Endothelial cell of umbilical vein (primary cell): ENCODE data around the gene SORCS1. TPM values are rescaled to one million over a fixed set of nuclear protein-coding genes. Genes with fewer than 3 reads are reported as not detected.

ENCODE experiments used
- BruUV-seq: library from RNA; stranded (reverse); fragments of 400-500 nt; replicated peaks from 2 replicates; lab custom pipeline; 2021; lab: Mats Ljungman, UMichigan
- CTCF ChIA-PET: fragments of 300-600, 350-600 bp; sonication (Branson Sonifier 250); formaldehyde crosslinking; loops from one replicate; lab custom pipeline; 2021; ENCODE audit warnings: antibody characterized with exemption, inconsistent platforms; lab: Charles Lee
- POLR2A ChIA-PET: fragments of 300-600, 350-600 bp; sonication (Branson Sonifier 250); formaldehyde crosslinking; loops from one replicate; lab custom pipeline; 2021; ENCODE audit warnings: antibody characterized with exemption, inconsistent platforms; lab: Charles Lee
- DNase-seq: peaks from one replicate; pipeline ENCODE4 v3.0.0-alpha.2; 2011; ENCODE audit warnings: low read depth, low spot score
- FAIRE-seq: peaks from 2 replicates; lab custom pipeline; 2011; peaks lifted over from hg19 to GRCh38; lab: Jason Lieb, UNC
- H2AFZ ChIP-seq: 2 replicates; pipeline ENCODE4 v1.6.0; 2012; ENCODE audit warnings: low read depth, low read length, control low read depth, inconsistent platforms
- H3K27ac ChIP-seq: 2 replicates; pipeline ENCODE4 v1.5.1; 2011; ENCODE audit warnings: low read depth, mild to moderate bottlenecking, control low read depth, low read length, moderate library complexity; ENCODE audit not compliant: insufficient read depth
- H3K27me3 ChIP-seq, 2 experiments: 2 replicates each; pipeline versions ENCODE4 v1.6.0 to v1.6.1; 2011; ENCODE audit warnings: low read length in 2 of 2, mixed read lengths in 1 of 2; ENCODE audit not compliant: control insufficient read depth in 2 of 2, insufficient read depth in 2 of 2
- H3K36me3 ChIP-seq, 2 experiments: 2 replicates in 1 of 2; 3 replicates in 1 of 2; pipeline ENCODE4 v1.5.1; 2011; ENCODE audit warnings: low read length in 2 of 2, mild to moderate bottlenecking in 1 of 2, moderate library complexity in 1 of 2; ENCODE audit not compliant: control insufficient read depth in 2 of 2, insufficient read depth in 2 of 2; ENCODE audit errors: extremely low read depth in 1 of 2
- H3K4me1 ChIP-seq: 3 replicates; pipeline ENCODE4 v1.5.1; 2011; ENCODE audit warnings: mild to moderate bottlenecking, low read length; ENCODE audit not compliant: control insufficient read depth, insufficient read depth; ENCODE audit errors: extremely low read depth
- H3K4me2 ChIP-seq: 2 replicates; pipeline ENCODE4 v1.6.1; 2011; ENCODE audit warnings: low read length, control low read depth, mixed read lengths; ENCODE audit not compliant: insufficient read depth
- H3K4me3 ChIP-seq, 3 experiments: fragments of 200-600 bp in 1 of 3; sonication (generic), shearing (Covaris generic) in 1 of 3; replicated peaks in 1 of 3; 2 replicates each; pipeline ENCODE4 v1.5.1; 2011 to 2016; ENCODE audit warnings: control low read depth in 3 of 3, low read length in 3 of 3, mild to moderate bottlenecking in 2 of 3, inconsistent platforms in 1 of 3, low read depth in 1 of 3, moderate library complexity in 1 of 3; ENCODE audit not compliant: insufficient read depth in 1 of 3
- H3K79me2 ChIP-seq: 2 replicates; pipeline ENCODE4 v1.6.0; 2012; ENCODE audit warnings: low read length, inconsistent platforms; ENCODE audit not compliant: control insufficient read depth, insufficient read depth
- H3K9ac ChIP-seq: replicated peaks from 2 replicates; pipeline ENCODE3; 2011; ENCODE audit warnings: low read length, control low read depth; ENCODE audit not compliant: insufficient read depth; ENCODE audit errors: extremely low read depth
- H3K9me1 ChIP-seq: replicated peaks from 3 replicates; pipeline ENCODE4 v1.6.0; 2011; ENCODE audit warnings: mild to moderate bottlenecking, low read length; ENCODE audit not compliant: control insufficient read depth, insufficient read depth; ENCODE audit errors: extremely low read depth
- H3K9me3 ChIP-seq: replicated peaks from 2 replicates; pipeline ENCODE4 v1.5.1; 2012; ENCODE audit warnings: low read length, inconsistent platforms; ENCODE audit not compliant: control insufficient read depth, insufficient read depth
- H4K20me1 ChIP-seq: replicated peaks from 2 replicates; pipeline ENCODE3; 2011; ENCODE audit warnings: mild to moderate bottlenecking, low read length; ENCODE audit not compliant: control insufficient read depth, insufficient read depth; ENCODE audit errors: extremely low read depth
- CTCF ChIP-seq, 2 donors: IDR thresholded peaks; 1 replicate in 1 of 2; 2 replicates in 1 of 2; pipeline ENCODE4 v1.5.1; 2011; ENCODE audit warnings: low read length in 2 of 2, mild to moderate bottlenecking in 2 of 2, moderate library complexity in 2 of 2, control low read depth in 1 of 2, inconsistent platforms in 1 of 2, low read depth in 1 of 2; ENCODE audit not compliant: insufficient read depth in 1 of 2; ENCODE audit errors: extremely low read depth in 1 of 2
- EZH2 ChIP-seq: IDR thresholded peaks from 2 replicates; pipeline ENCODE4 v1.6.1; 2012; ENCODE audit warnings: borderline replicate concordance, low read depth, mild to moderate bottlenecking, moderate library complexity, low read length, inconsistent platforms; ENCODE audit not compliant: severe bottlenecking
- FOS ChIP-seq: IDR thresholded peaks from 2 replicates; pipeline ENCODE4 v1.6.1; 2011; ENCODE audit warnings: mild to moderate bottlenecking, low read length, moderate library complexity, borderline replicate concordance; ENCODE audit not compliant: insufficient read depth
- GATA2 ChIP-seq: IDR thresholded peaks from 2 replicates; pipeline ENCODE4 v1.7.0; 2011; ENCODE audit warnings: low read depth, mild to moderate bottlenecking, moderate library complexity, mixed read lengths, low read length; ENCODE audit not compliant: insufficient read length, insufficient read depth
- JUN ChIP-seq: IDR thresholded peaks from 2 replicates; pipeline ENCODE4 v1.6.1; 2011; ENCODE audit warnings: borderline replicate concordance, low read depth; ENCODE audit not compliant: insufficient read length, insufficient read depth
- MYC ChIP-seq: IDR thresholded peaks from one replicate; pipeline ENCODE4 v1.6.1; 2011; ENCODE audit warnings: mild to moderate bottlenecking, low read depth, low read length
- POLR2A ChIP-seq: IDR thresholded peaks from 2 replicates; pipeline ENCODE4 v1.6.1; 2012; ENCODE audit warnings: low read depth, mild to moderate bottlenecking, control low read depth, low read length
- POLR2AphosphoS5 ChIP-seq: IDR thresholded peaks from 2 replicates; pipeline ENCODE4 v1.6.1; 2012; ENCODE audit warnings: low read depth, mild to moderate bottlenecking, control low read depth, low read length, moderate library complexity; ENCODE audit not compliant: insufficient read depth
- dilution Hi-C: fragments of 300-500 bp; cut with MboI; formaldehyde crosslinking; loops from one replicate; pipeline ENCODE4 v1.15.0; 2019; ENCODE audit warnings: low sequenced_read_pairs; ENCODE audit not compliant: extremely low pct_ligation_motif_present
- intact Hi-C: fragments of 100-400 bp; cut with micrococcal nuclease; formaldehyde crosslinking; loops from one replicate; pipeline ENCODE4 v1.10.0; 2022
- polyA plus RNA-seq, 4 experiments: library from polyadenylated mRNA; depleted of rRNA in 3 of 4; stranded (reverse) in 3 of 4; unstranded in 1 of 4; fragments of >200 nt; gene quantifications; 2 replicates each; pipeline versions ENCODE4 v1.2.1 to v1.2.3, GENCODE V29; 2011 to 2012; ENCODE audit warnings: missing spikeins in 1 of 4
- total RNA-seq: library from RNA; stranded (reverse); gene quantifications from 2 replicates; pipeline ENCODE4 v1.2.3, GENCODE V29; 2021
- TF ChIP-seq, protein P1 (sequence below): IDR thresholded peaks from 2 replicates; pipeline ENCODE4 v1.6.1; 2011; ENCODE audit not compliant: insufficient read depth, insufficient read length

The SORCS1 gene
- total and polyA plus RNA-seq, 2 donors (not counting 3 experiments of a cell fraction or from before 2014, with no cell fraction given), result not detected

- Histone ChIP-seq H3K79me2 (no peaks in the 10 kb centered on the region), H3K27ac (no peak overlapping the region), H3K27me3 (no peaks in the 10 kb centered on the region), H3K4me3 (no peak overlapping the region), H3K4me1 (no peaks in the 10 kb centered on the region), H3K9me3 (peaks cover 7% of the 10 kb centered on the region), H3K36me3 (no peaks in the 10 kb centered on the region), H4K20me1 (no peaks in the 10 kb centered on the region), H3K9ac (no peak overlapping the region), H3K4me2 (no peak overlapping the region), H2AFZ (no peak overlapping the region), H3K9me1 (no peaks in the 10 kb centered on the region)
- FAIRE-seq (no peak), DNase-seq (no peak)
- POLR2A ChIA-PET, result no interaction called here
- dilution Hi-C loops (no loop called here), intact Hi-C loops (no loop called here)
- TF ChIP-seq POLR2A, result no peak
- TF ChIP-seq, protein P1, sequence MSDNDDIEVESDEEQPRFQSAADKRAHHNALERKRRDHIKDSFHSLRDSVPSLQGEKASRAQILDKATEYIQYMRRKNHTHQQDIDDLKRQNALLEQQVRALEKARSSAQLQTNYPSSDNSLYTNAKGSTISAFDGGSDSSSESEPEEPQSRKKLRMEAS, result no peak
- no peak for TF ChIP-seq FOS
- no peak for TF ChIP-seq CTCF (IDR thresholded peaks at IDR 0.05; ENCODE audit: extremely low read depth in 1 of 2, insufficient read depth in 1 of 2, low read depth in 1 of 2, low read length in 2 of 2)
- no peak for TF ChIP-seq MYC
- TF ChIP-seq JUN, result no peak
- no peak for TF ChIP-seq POLR2AphosphoS5
- TF ChIP-seq EZH2, result no peak
- no peak for TF ChIP-seq GATA2
- no TSS peak for BruUV-seq
- CTCF ChIA-PET, result no interaction called here
These were observed 572.1 kb downstream of the SORCS1 start for GRCh38 chr10:106592396-106592795.
